Fibroblast of lung (primary cell): ENCODE data around the gene TRIB2.

ENCODE experiments used
- CTCF ChIP-seq, 2 donors: IDR thresholded peaks in 1 of 2; conservative IDR thresholded peaks in 1 of 2; 1 replicate in 1 of 2; 2 replicates in 1 of 2; pipeline ENCODE4 v1.5.1; 2011 to 2012; ENCODE audit warnings: low read length in 2 of 2, control low read depth in 1 of 2, inconsistent platforms in 1 of 2, low read depth in 1 of 2, mild to moderate bottlenecking in 1 of 2
- EZH2 ChIP-seq: IDR thresholded peaks from 2 replicates; pipeline ENCODE4 v1.5.1; 2012; ENCODE audit warnings: low read length, control low read depth, mild to moderate bottlenecking; ENCODE audit errors: missing control alignments

DNA sequence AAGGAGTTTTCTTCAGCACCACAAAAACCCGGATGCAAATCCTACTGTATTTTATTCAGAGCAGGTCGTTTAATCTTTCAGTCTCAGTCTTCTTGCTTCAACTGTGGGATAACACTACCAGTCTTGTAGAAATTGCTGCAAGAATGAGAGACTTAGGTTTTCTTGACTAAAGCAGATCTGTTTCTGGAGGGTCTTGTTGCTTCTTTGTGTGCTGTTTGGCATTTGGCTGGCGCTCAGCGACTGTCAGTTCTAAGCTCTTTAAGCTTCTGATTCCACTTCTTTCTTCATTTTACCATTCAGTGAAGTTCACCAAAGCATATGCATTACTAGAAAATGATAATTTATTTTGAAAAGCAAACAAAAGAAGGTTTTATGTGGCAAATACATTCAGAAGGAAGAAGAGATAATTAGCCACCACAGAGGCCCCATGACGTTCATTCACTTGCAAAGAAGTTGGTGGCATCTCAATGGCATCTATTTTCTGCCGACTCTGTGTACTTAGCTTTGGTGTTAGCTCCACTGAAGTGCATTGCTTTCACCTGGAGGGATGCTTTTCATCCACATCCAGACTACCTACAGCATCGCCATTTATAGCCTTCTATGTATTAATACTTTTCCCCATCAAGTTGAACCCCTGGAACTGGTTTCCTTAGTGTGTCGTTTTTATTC lies 53.7 kb downstream of the TRIB2 start:
- TF ChIP-seq CTCF (conservative IDR thresholded peaks at IDR 0.05 in 1 of 2, IDR thresholded peaks at IDR 0.05 in 1 of 2; ENCODE audit: low read depth in 1 of 2, low read length in 2 of 2) (no peak), EZH2 (no peak)
